Measurements from ENCODE around the gene EDC4. TPM values are rescaled to one million over a fixed set of nuclear protein-coding genes. Genes with fewer than 3 reads are reported as not detected.

The EDC4 gene
- total and polyA plus RNA-seq, 2 of the 8 experiments (the other 6 are each of a cell fraction or from before 2014, with no cell fraction given), result 58.5 to 72.7 TPM

- Histone ChIP-seq H3K79me1 (ENCODE audit: low read depth, low read length) (peaks cover 46% of the 10 kb centered on the region), H2AK5ac (ENCODE audit: low read depth, low read length) (no peak overlapping the region), H3K23me2 (ENCODE audit: low read depth, low read length) (no peaks in the 10 kb centered on the region), H3K9ac (replicated peaks in 1 of 4; ENCODE audit: extremely low read depth in 1 of 4, low read depth in 3 of 4, low read length in 3 of 4) (peak overlapping the region in 1 of 4 experiments; percentile 5; a peak in 2 of 7 replicates), H4K8ac (ENCODE audit: extremely low read depth, insufficient read depth, low read length) (no peak overlapping the region), H2BK15ac (ENCODE audit: low read length) (no peak overlapping the region), H2AFZ (ENCODE audit: low read length) (no peak overlapping the region), H3K4me1 (replicated peaks in 1 of 4; ENCODE audit: control insufficient read depth in 3 of 4, insufficient read depth in 4 of 4, low read length in 3 of 4) (peaks cover 8 to 18% (median 9%) of the 10 kb centered on the region in 4 experiments), H3K27me3 (replicated peaks in 1 of 4; ENCODE audit: control insufficient read depth in 3 of 4, extremely low read depth in 1 of 4, insufficient read depth in 3 of 4, low read length in 3 of 4) (no peaks in the 10 kb centered on the region), H3K4me3 (ENCODE audit: extremely low read depth in 1 of 4, insufficient read depth in 2 of 4, low read depth in 3 of 4, low read length in 4 of 4) (no peak overlapping the region), H4K5ac (ENCODE audit: insufficient read length, low read depth, low read length) (no peak overlapping the region), H3K79me2 (ENCODE audit: control insufficient read depth in 1 of 2, insufficient read depth in 2 of 2, low read length in 2 of 2) (peaks cover 18 to 70% of the 10 kb centered on the region in 2 experiments), H4K20me1 (replicated peaks in 1 of 2; ENCODE audit: control insufficient read depth in 1 of 2, insufficient read depth in 2 of 2, low read length in 2 of 2) (peaks cover 30 to 51% of the 10 kb centered on the region in 2 experiments), H3K4me2 (ENCODE audit: insufficient read depth in 1 of 2, low read depth in 2 of 2, low read length in 2 of 2) (no peak overlapping the region), H2BK12ac (ENCODE audit: low read depth, low read length) (no peak overlapping the region), H4K91ac (replicated peaks; ENCODE audit: insufficient read length, low read length) (no peak overlapping the region), H3K27ac (ENCODE audit: low read depth, low read length) (no peak overlapping the region), H2BK5ac (ENCODE audit: low read depth, low read length) (no peak overlapping the region), H2BK120ac (replicated peaks; ENCODE audit: low read depth, low read length) (no peak overlapping the region), H3K56ac (replicated peaks; ENCODE audit: insufficient read length, low read depth, low read length) (no peak overlapping the region), H3K23ac (ENCODE audit: insufficient read length) (no peak overlapping the region), H3K4ac (replicated peaks; ENCODE audit: insufficient read length, low read depth, low read length) (no peak overlapping the region), H3K14ac (ENCODE audit: insufficient read length) (no peak overlapping the region), H3K18ac (ENCODE audit: extremely low read depth, low read length) (no peak overlapping the region), H3K36me3 (ENCODE audit: control insufficient read depth in 2 of 4, insufficient read depth in 4 of 4, low read length in 3 of 4) (peaks cover 5 to 29% (median 7%) of the 10 kb centered on the region in 4 experiments; a peak in 6 of 8 replicates), H3K9me3 (ENCODE audit: insufficient read depth in 2 of 2, low read depth in 1 of 2, low read length in 1 of 2) (no peaks in the 10 kb centered on the region), H2BK20ac (ENCODE audit: low read length) (no peak overlapping the region)
- WGBS, 2 experiments (ENCODE audit: extremely low coverage in 1 of 2, insufficient coverage in 1 of 2, insufficient read length in 1 of 2, insufficient replicate concordance in 2 of 2, low coverage in 1 of 2, low lambda C conversion rate in 2 of 2, missing lambda C conversion rate in 1 of 2), result 93% methylated on average over 6 of the region's 6 CpGs; no CpG with 5 or more reads in 1 of the 2 experiments
- DNase-seq (ENCODE audit: low read depth in 1 of 2, low spot score in 2 of 2) (no peak), FAIRE-seq (no peak)
- POLR2A ChIA-PET (ENCODE audit: partially characterized antibody), result interaction anchor here (1.8 to 7.0 kb wide), 5 partner anchors 8 to 28 kb away, joined by 6 to 100 read pairs (median 8); partner anchors contain the start of genes CENPT and NUTF2
- CTCF ChIA-PET (ENCODE audit: partially characterized antibody), result interaction anchor here (0.9 to 12.2 kb wide), 8 partner anchors 10 to 341 kb away, joined by 3 to 123 read pairs (median 7); partner anchors contain the start of genes CENPT, NRN1L and NUTF2
- no peak for TF ChIP-seq POU5F1 (IDR thresholded peaks at IDR 0.05; ENCODE audit: low read depth, low read length)
- no peak for TF ChIP-seq E2F6 (IDR thresholded peaks at IDR 0.05)
Observed at GRCh38 chr16:67861877-67862276, 11.0 kb upstream of the EDC4 start.

Measured in H1 (cell line).